A549 (cell line): ENCODE measurements around the gene CLRN2. TPM values are rescaled to one million over a fixed set of nuclear protein-coding genes. Genes with fewer than 3 reads are reported as not detected.

Experiments
- ATAC-seq, 2 experiments: fragments of 200-7000 bp in 1 of 2; fragments of >200 bp in 1 of 2; cut with Nextera tagmentation in 1 of 2; cut with Tn5 transposase in 1 of 2; 3 replicates each; pipeline versions ENCODE4 v1.8.0 to v1.9.1; 2018 to 2020; ENCODE audit warnings: mild to moderate bottlenecking in 1 of 2, moderate library complexity in 1 of 2
- CTCF ChIA-PET: fragments of 300-600 bp; sonication (Branson Sonifier 250); formaldehyde crosslinking; extraction: SDS; loops from one replicate; lab custom pipeline; 2021; ENCODE audit warnings: antibody characterized with exemption, inconsistent platforms; lab: Yijun Ruan, JAX
- POLR2A ChIA-PET: fragments of 350-600 bp; formaldehyde crosslinking; extraction: SDS; loops from one replicate; lab custom pipeline; 2021; ENCODE audit warnings: antibody characterized with exemption, inconsistent platforms; lab: Yijun Ruan, JAX
- DNase-seq, 2 experiments: peaks; one replicate each; pipeline versions ENCODE4 v3.0.0 to v3.0.0-alpha.2; 2011 to 2016; ENCODE audit warnings: low read depth in 1 of 2, low spot score in 1 of 2
- FAIRE-seq: peaks from 2 replicates; lab custom pipeline; 2011; peaks lifted over from hg19 to GRCh38; lab: Jason Lieb, UNC
- H3K27ac ChIP-seq, 2 experiments: fragments of >200 bp; sonication (Bioruptor Twin); formaldehyde crosslinking; 3 replicates each; pipeline ENCODE4 v1.5.1; 2016 to 2017
- H3K4me1 ChIP-seq: fragments of >200 bp; sonication (Bioruptor Twin); formaldehyde crosslinking; 3 replicates; pipeline ENCODE4 v1.6.1; 2016
- H3K4me2 ChIP-seq: fragments of >200 bp; sonication (Bioruptor Twin); formaldehyde crosslinking; 3 replicates; pipeline ENCODE4 v1.6.1; 2016
- H3K4me3 ChIP-seq: fragments of >200 bp; sonication (Bioruptor Twin); formaldehyde crosslinking; 3 replicates; pipeline ENCODE4 v1.5.1; 2016
- H3K9me3 ChIP-seq: fragments of >200 bp; sonication (Bioruptor Twin); formaldehyde crosslinking; 3 replicates; pipeline ENCODE4 v1.6.1; 2016
- ATOH8 ChIP-seq: fragments of 250-450 bp; sonication (Bioruptor Pico); IDR thresholded peaks from 2 replicates; pipeline ENCODE4 v1.5.0; 2020; ENCODE audit warnings: low read depth, mild to moderate bottlenecking, moderate library complexity
- CHD2 ChIP-seq: fragments of 150-350 bp; IDR thresholded peaks from 2 replicates; pipeline ENCODE4 v1.6.1; 2014; ENCODE audit warnings: low read length; ENCODE audit not compliant: partially characterized antibody
- CTCF ChIP-seq: fragments of >200 bp; sonication (Bioruptor Twin); formaldehyde crosslinking; IDR thresholded peaks from 3 replicates; pipeline ENCODE4 v1.5.1; 2016
- ESRRA ChIP-seq: fragments of 150-350 bp; IDR thresholded peaks from 2 replicates; pipeline ENCODE4 v1.6.1; 2014; ENCODE audit warnings: mild to moderate bottlenecking, low read length, borderline replicate concordance
- HDAC2 ChIP-seq: fragments of 200-600 bp; sonication (generic); IDR thresholded peaks from 2 replicates; pipeline ENCODE4 v1.6.1; 2016
- HMGXB4 ChIP-seq: fragments of 250-450 bp; sonication (Bioruptor Pico); IDR thresholded peaks from 2 replicates; pipeline ENCODE4 v1.5.0; 2021; ENCODE audit warnings: mild to moderate bottlenecking, moderate library complexity, borderline replicate concordance
- HOXA7 ChIP-seq: fragments of 250-450 bp; sonication (Bioruptor Pico); IDR thresholded peaks from 2 replicates; pipeline ENCODE4 v1.5.0; 2020; ENCODE audit warnings: mild to moderate bottlenecking, moderate library complexity
- MYC ChIP-seq: IDR thresholded peaks from 2 replicates; pipeline ENCODE4 v1.6.1; 2012; ENCODE audit warnings: mild to moderate bottlenecking, inconsistent platforms, low read length, improper control_type of control experiment, borderline replicate concordance
- NPAS2 ChIP-seq: fragments of 250-450 bp; sonication (Bioruptor Pico); IDR thresholded peaks from 2 replicates; pipeline ENCODE4 v1.8.0; 2022; ENCODE audit warnings: mild to moderate bottlenecking, moderate library complexity, borderline replicate concordance
- RARB ChIP-seq: fragments of 250-450 bp; sonication (Bioruptor Pico); IDR thresholded peaks from 2 replicates; pipeline ENCODE4 v1.8.0; 2021; ENCODE audit warnings: mild to moderate bottlenecking, moderate library complexity
- REST ChIP-seq: fragments of 200-600 bp; sonication (generic); IDR thresholded peaks from 2 replicates; pipeline ENCODE4 v1.6.1; 2016; ENCODE audit warnings: antibody characterized with exemption, mild to moderate bottlenecking, moderate library complexity
- TFCP2L1 ChIP-seq: fragments of 250-450 bp; sonication (Bioruptor Pico); IDR thresholded peaks from 2 replicates; pipeline ENCODE4 v1.5.0; 2021; ENCODE audit warnings: mild to moderate bottlenecking
- ZSCAN20 ChIP-seq: fragments of 250-450 bp; sonication (Bioruptor Pico); IDR thresholded peaks from 2 replicates; pipeline ENCODE4 v1.8.0; 2022; ENCODE audit warnings: mild to moderate bottlenecking, moderate library complexity
- WGBS: methylation state at CpG from one replicate; pipeline ENCODE4 v1.1.6; 2017; ENCODE audit errors: missing lambda C conversion rate; 5-methylcytosine and 5-hydroxymethylcytosine counted together
- polyA plus RNA-seq, 4 experiments: library from polyadenylated mRNA; depleted of rRNA in 3 of 4; stranded (reverse); fragments of >200 nt; fragmentation: RNase III in 1 of 4; extraction: RNeasy Plus Mini Kit Qiagen cat#74134 plus additional on column Dnase treatment in 1 of 4; gene quantifications; 2 replicates in 3 of 4; 3 replicates in 1 of 4; pipeline ENCODE4 v1.2.3, GENCODE V29; 2011 to 2017

Gene CLRN2
- polyA plus RNA-seq, 2 of the 4 experiments (the other 2 are of a cell fraction) = not detected

GRCh38 chr4:17561195-17561909, 46.4 kb downstream of the CLRN2 start:
- TF ChIP-seq CHD2 (no peak), HMGXB4 (CRISPR knock-in tag) (no peak)
- Histone ChIP-seq H3K9me3 (no peaks in the 10 kb centered on the region), H3K4me3 (no peak overlapping the region), H3K4me1 (no peaks in the 10 kb centered on the region), H3K27ac (no peak overlapping the region), H3K4me2 (no peak overlapping the region)
- WGBS = 52% methylated on average over 8 of the region's 8 CpGs
- DNase-seq (no peak), FAIRE-seq (no peak), ATAC-seq (no peak)
- ChIA-PET POLR2A (no interaction called here), CTCF (interaction anchor here (0.6 kb wide), 1 partner anchor 77 kb away, joined by 3 read pairs; no protein-coding TSS in a partner anchor)

- WGBS = no CpG with 5 or more reads among the region's 1 CpG
- Histone ChIP-seq H3K4me2 (no peak overlapping the region), H3K27ac (no peak overlapping the region), H3K4me3 (no peak overlapping the region), H3K4me1 (no peaks in the 10 kb centered on the region), H3K9me3 (no peaks in the 10 kb centered on the region)
- FAIRE-seq = no peak
- no peak for TF ChIP-seq RARB
- no peak for TF ChIP-seq ZSCAN20 (CRISPR knock-in tag)
- no peak for TF ChIP-seq HOXA7 (CRISPR knock-in tag)
- TF ChIP-seq CTCF = no peak
- TF ChIP-seq MYC = no peak
- no peak for TF ChIP-seq ATOH8 (CRISPR knock-in tag)
- no peak for TF ChIP-seq TFCP2L1 (CRISPR knock-in tag)
- no peak for TF ChIP-seq ESRRA
- no peak for TF ChIP-seq REST
- no peak for TF ChIP-seq NPAS2 (CRISPR knock-in tag)
- TF ChIP-seq HDAC2 = no peak
- ATAC-seq = peak in 1 of 2 experiments; percentile 47; a peak in 3 of 6 replicates
- CTCF ChIA-PET = interaction anchor here (1.6 kb wide), 1 partner anchor 13 kb away, joined by 3 read pairs; no protein-coding TSS in a partner anchor
- peak in 1 of 2 experiments; percentile 14 for DNase-seq
- POLR2A ChIA-PET = no interaction called here
Measured at GRCh38 chr4:17562157-17562556, 47.2 kb downstream of the CLRN2 start.
